Breast epithelium (tissue), 3 donors: Measurements from ENCODE around the gene OTOP1.
"Not testable (repeated sequence)": the region's sequence is repeated elsewhere in the genome, so short reads cannot be mapped to it uniquely, and the experiment has no call there.

ENCODE experiments used
- POLR2A ChIP-seq: fragments of 450-650 bp; IDR thresholded peaks from one replicate; pipeline ENCODE4 v1.6.1; 2016; ENCODE audit warnings: antibody characterized with exemption, mild to moderate bottlenecking, moderate library complexity
- POLR2AphosphoS5 ChIP-seq, 3 donors: sonication (generic); formaldehyde crosslinking; IDR thresholded peaks; one replicate each; pipeline ENCODE4 v1.6.1; 2017; ENCODE audit warnings: antibody characterized with exemption in 3 of 3
- TF ChIP-seq, protein P1 (sequence below), 3 donors: fragments of 450-650 bp; IDR thresholded peaks; one replicate each; pipeline ENCODE4 v1.5.1; 2016 to 2017; ENCODE audit warnings: antibody characterized with exemption in 3 of 3, mild to moderate bottlenecking in 3 of 3, moderate library complexity in 3 of 3

GRCh38 chr4:4257705-4258104 is 31.0 kb upstream of the OTOP1 start:
- TF ChIP-seq, protein P1, sequence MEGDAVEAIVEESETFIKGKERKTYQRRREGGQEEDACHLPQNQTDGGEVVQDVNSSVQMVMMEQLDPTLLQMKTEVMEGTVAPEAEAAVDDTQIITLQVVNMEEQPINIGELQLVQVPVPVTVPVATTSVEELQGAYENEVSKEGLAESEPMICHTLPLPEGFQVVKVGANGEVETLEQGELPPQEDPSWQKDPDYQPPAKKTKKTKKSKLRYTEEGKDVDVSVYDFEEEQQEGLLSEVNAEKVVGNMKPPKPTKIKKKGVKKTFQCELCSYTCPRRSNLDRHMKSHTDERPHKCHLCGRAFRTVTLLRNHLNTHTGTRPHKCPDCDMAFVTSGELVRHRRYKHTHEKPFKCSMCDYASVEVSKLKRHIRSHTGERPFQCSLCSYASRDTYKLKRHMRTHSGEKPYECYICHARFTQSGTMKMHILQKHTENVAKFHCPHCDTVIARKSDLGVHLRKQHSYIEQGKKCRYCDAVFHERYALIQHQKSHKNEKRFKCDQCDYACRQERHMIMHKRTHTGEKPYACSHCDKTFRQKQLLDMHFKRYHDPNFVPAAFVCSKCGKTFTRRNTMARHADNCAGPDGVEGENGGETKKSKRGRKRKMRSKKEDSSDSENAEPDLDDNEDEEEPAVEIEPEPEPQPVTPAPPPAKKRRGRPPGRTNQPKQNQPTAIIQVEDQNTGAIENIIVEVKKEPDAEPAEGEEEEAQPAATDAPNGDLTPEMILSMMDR (IDR thresholded peaks at IDR 0.05), result not testable (repeated sequence)
- TF ChIP-seq POLR2A; POLR2AphosphoS5 (IDR thresholded peaks at IDR 0.05): not testable (repeated sequence)
